NCI-H345 treated with DMSO at 0.1 percent for 48 hours (cell line): ENCODE measurements around the gene ORM2.

Experiments used
- DNase-seq: peaks from one replicate; lab custom pipeline; 2025; ENCODE audit not compliant: unreplicated experiment; lab: John Stamatoyannopoulos, UW

Gene ORM2

GRCh38 chr9:114348261-114348905 is 18.7 kb downstream of the ORM2 start:
- DNase-seq, result no peak

- DNase-seq, result no peak
These were observed 19.3 kb downstream of the ORM2 start for GRCh38 chr9:114348906-114349482.

GRCh38 chr9:114349713-114350480 is 20.2 kb downstream of the ORM2 start:
- DNase-seq, result no peak

- DNase-seq, result no peak
These were observed 21.1 kb downstream of the ORM2 start for GRCh38 chr9:114350636-114351401.

GRCh38 chr9:114351932-114352331 is 22.3 kb downstream of the ORM2 start:
- DNase-seq, result no peak

DNA sequence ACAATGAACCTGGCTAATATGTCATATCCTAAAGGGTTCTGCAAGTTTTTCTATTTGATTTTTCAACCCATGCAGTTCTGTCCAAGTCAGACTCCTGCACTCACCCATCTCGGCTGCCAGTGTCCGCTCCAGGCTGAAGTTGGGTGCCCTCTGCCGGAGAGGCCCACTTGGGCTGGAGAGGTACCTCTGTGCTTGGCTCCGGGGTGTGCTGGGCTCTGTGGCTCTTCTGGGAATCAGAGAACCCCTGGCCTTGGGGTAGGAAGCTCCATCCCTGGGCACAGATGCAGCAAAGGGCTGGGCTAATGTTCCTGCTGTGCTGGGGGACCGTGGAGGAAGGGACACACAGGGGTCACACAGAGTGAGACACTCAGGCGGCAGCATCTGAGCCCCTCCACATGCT is 26.2 kb downstream of the ORM2 start:
- no peak for DNase-seq

GRCh38 chr9:114356792-114357191 is 27.1 kb downstream of the ORM2 start:
- DNase-seq, result no peak

- no peak for DNase-seq
These were observed 27.7 kb downstream of the ORM2 start for GRCh38 chr9:114357360-114357759.

- no peak for DNase-seq
These were observed 28.3 kb downstream of the ORM2 start for GRCh38 chr9:114357911-114358328.

DNA sequence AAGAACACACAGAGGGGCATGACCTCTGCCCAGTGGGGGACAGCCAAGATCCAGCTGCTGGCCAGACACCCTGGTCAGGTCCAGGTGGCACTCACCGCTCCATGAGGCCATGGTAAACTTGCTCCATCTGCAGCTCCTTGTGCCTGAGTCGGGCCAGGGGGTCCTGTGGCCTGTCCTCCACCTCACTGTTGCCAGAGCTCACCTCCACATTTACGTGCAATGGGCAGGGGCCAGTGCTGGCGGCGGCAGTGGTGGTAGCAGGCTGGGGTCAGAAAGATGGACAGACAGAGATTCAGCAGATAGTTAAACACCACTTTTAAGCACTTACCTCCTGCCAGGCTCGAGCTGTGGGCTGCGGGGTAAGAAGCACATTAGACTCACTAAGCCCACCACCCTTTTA is 30.1 kb downstream of the ORM2 start:
- no peak for DNase-seq

DNA sequence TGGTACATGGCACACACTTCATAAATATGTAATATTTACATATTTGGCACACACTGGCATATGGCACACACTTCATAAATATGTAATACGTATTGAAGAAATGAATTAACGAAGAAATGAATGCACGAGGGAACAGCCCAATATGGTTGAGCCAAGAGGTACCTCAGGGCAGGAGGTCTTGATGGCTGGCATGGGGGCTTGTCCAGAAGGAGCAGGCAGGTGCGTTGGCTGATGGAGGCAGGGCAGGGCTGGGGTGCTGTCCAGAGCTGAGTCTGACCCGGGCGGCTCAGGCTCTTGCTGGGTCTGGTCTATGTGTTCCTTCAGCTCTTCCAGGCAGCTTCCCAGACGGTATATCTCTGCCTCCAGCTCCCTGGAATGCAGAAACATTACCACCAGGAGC is 31.9 kb downstream of the ORM2 start:
- no peak for DNase-seq

DNA sequence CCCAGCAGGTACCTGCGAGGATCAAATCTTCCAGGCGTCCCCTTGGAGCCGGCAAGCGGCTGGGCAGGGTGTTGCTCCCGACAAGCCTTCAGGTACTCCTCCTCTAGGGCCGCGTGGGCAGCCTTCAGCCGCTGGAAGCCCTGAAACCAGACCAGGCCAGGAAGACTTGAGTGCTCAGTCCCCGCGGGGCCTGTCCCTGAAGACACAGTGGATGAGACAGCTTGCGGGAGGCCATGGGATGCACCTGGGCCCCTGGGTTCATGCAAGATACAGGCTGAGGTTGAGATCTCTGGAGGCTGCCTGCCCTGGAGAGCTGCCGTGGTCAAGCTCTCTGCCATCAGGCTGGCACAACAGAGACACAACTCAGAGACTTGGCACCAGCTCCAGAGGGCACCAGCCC is 32.7 kb downstream of the ORM2 start:
- DNase-seq, result no peak

- DNase-seq, result no peak
These were observed 33.8 kb downstream of the ORM2 start for GRCh38 chr9:114363424-114363823.

DNA sequence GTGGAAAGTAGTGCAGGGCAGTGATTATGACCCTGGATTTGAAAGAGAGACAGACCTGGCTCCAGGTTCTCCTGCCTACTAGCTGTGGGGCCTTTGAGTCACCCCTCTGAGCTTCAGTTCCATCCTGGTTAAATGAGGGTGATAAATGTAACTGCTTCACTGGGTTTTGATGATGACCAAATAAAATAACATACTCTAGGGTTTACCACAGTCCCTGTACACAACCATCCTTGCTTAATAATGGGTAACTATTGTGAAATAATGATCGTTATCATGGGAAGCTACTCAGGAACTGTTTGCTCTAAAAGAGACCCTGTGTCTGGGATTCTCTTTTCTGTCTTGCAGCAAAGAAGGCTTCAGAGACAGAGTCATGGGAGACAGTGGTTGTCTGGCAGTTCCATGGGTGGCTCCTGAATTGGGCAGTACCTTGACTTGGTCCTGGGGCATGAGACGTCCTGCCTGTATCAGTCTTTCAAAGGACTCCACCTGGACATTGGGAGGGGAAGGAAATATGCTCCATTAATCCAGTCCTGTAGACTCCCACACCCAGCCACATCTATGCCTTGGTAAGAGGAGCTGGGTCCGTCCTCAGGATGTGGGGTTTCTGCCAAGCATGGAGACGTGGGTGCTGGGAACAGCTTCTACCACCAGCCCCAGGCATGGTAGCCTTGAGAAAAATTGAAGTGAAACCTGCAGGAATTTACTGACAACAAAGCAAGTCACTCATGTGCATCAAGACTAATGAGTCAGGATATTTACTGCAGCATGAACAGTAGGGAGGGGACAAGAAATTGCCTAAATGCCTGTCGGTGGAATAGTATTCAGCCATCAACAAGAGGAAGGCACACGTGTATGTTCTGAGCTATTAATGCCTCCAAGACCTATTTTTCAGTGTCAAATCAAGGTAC is 34.7 kb downstream of the ORM2 start:
- DNase-seq, result no peak

DNA sequence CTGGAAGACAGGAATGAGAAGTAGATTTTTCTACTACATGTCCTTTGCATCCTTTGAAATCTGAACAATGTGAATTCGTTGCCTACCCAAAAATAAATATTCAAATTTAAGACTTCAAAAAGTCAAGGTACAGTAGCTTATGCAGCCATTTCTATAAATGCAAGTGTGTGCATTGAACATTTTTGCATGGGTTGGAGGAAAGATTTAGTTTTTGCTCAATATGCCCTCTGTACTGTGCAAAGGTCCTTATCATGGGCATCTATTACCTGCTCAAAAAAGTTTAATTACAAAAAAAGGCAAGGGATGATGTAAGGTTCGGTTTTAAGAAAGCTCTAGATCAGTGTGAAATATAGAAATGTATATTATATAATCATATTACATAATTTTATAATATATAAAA is 35.5 kb downstream of the ORM2 start:
- no peak for DNase-seq

GRCh38 chr9:114366334-114367128 is 36.9 kb downstream of the ORM2 start:
- DNase-seq, result no peak

- no peak for DNase-seq
These were observed 37.7 kb downstream of the ORM2 start for GRCh38 chr9:114367366-114367765.

DNA sequence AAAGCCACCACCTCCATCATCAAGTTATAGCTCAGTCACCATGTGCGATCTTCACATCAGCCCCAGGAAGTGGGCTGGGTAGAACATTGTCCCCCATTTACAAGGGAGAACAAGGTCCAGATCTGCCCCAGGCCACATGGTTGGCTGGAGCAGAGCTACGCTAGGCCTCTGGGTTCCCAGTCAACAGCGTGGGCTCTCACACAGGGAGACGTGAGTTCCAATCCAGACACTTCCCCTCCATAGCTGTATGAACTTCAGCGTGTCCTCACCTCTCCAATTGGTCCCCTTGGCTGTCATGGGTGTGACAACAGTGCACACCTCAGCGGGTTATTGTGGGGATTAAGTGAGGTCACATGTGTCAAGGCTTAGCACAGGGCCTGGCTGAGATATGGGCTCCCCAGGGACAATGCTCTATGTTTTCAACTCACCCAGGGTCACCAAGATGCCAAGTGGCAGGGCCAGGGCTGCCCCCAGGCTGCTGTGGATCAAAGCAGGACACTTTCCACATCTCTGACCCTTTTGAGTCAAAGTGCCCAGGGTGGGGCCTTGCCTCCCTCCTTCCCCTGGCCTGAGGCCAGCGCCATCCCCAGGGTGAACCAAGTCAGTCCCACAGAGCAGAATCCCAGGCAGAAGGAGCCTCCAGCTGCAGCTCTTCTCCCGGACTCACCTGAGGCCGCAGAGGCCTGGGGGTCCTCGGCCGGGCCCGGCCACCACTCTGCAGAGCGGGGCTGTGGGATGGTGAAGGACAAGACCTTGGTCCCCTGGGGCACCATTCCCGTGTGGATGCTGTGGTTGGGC is 38.3 kb downstream of the ORM2 start:
- DNase-seq, result no peak
